GM20431 (cell line): ENCODE data around the gene WFIKKN1.

Experiments used
- in situ Hi-C: fragments of 300-500 bp; cut with MseI, MboI; formaldehyde crosslinking; loops from one replicate; pipeline ENCODE4 v1.15.0; 2020; ENCODE audit warnings: low sequenced_read_pairs; ENCODE audit not compliant: unreplicated experiment

WFIKKN1 gene

GRCh38 chr16:669666-670065 lies 38.9 kb downstream of the WFIKKN1 start:
- in situ Hi-C loops = no loop called here

- in situ Hi-C loops = no loop called here
These were observed 39.9 kb downstream of the WFIKKN1 start for GRCh38 chr16:670485-671352.

GRCh38 chr16:671353-672131 lies 40.8 kb downstream of the WFIKKN1 start:
- in situ Hi-C loops = no loop called here

- in situ Hi-C loops = no loop called here
These were observed 41.6 kb downstream of the WFIKKN1 start for GRCh38 chr16:672371-672770.

GRCh38 chr16:672851-673250 lies 42.1 kb downstream of the WFIKKN1 start:
- in situ Hi-C loops = no loop called here

GRCh38 chr16:673399-673991 lies 42.7 kb downstream of the WFIKKN1 start:
- in situ Hi-C loops = no loop called here

- in situ Hi-C loops = no loop called here
These were observed 43.6 kb downstream of the WFIKKN1 start for GRCh38 chr16:674214-674881.

- in situ Hi-C loops = no loop called here
These were observed 44.4 kb downstream of the WFIKKN1 start, which contains the start of gene RHBDL1 for GRCh38 chr16:674968-675883. Gene RHBDL1 (plus strand): TSS chr16:675671. CDS start chr16:675791, 120 bp downstream.

GRCh38 chr16:675884-676564 lies 45.2 kb downstream of the WFIKKN1 start:
- in situ Hi-C loops = no loop called here

GRCh38 chr16:676565-676902 lies 45.7 kb downstream of the WFIKKN1 start:
- in situ Hi-C loops = no loop called here

- in situ Hi-C loops = no loop called here
These were observed 46.1 kb downstream of the WFIKKN1 start for GRCh38 chr16:676913-677312.

GRCh38 chr16:677316-678190 lies 46.8 kb downstream of the WFIKKN1 start:
- in situ Hi-C loops = no loop called here

GRCh38 chr16:678209-678857 lies 47.5 kb downstream of the WFIKKN1 start:
- in situ Hi-C loops = no loop called here

GRCh38 chr16:678858-679813 lies 48.4 kb downstream of the WFIKKN1 start:
- in situ Hi-C loops = no loop called here

GRCh38 chr16:679814-680624 lies 49.2 kb downstream of the WFIKKN1 start, which contains the start of gene STUB1:
Gene STUB1 (plus strand): TSS chr16:680410. CDS start chr16:680526, 116 bp downstream.
- in situ Hi-C loops = no loop called here

- in situ Hi-C loops = no loop called here
These were observed 49.8 kb downstream of the WFIKKN1 start for GRCh38 chr16:680625-680945.
